Activated B cell treated with CpG ODN at 0.5 μM for 24 hours (primary cell): ENCODE measurements around the gene CA6. TPM values are rescaled to one million over a fixed set of nuclear protein-coding genes. Genes with fewer than 3 reads are reported as not detected.
"Not testable (repeated sequence)": the region's sequence is repeated elsewhere in the genome, so short reads cannot be mapped to it uniquely, and the experiment has no call there.

Source experiments
- ATAC-seq: fragments of 200-7000 bp; cut with Tn5 transposase; one replicate; pipeline ENCODE4 v1.10.0; 2021; ENCODE audit warnings: low read depth, mild to moderate bottlenecking, moderate library complexity
- CTCF ChIA-PET: fragments of 350-600 bp; sonication (Branson Sonifier 250); formaldehyde crosslinking; loops from one replicate; lab custom pipeline; 2021; ENCODE audit warnings: antibody characterized with exemption; lab: Charles Lee
- POLR2A ChIA-PET: fragments of 350-600 bp; sonication (Branson Sonifier 250); formaldehyde crosslinking; loops from one replicate; lab custom pipeline; 2021; ENCODE audit warnings: antibody characterized with exemption; lab: Charles Lee
- DNase-seq: peaks from one replicate; pipeline ENCODE4 v3.0.0; 2022
- H3K27ac Mint-ChIP-seq: one replicate; pipeline ENCODE4 v1.8.0; 2020; ENCODE audit warnings: mixed read lengths
- H3K27me3 Mint-ChIP-seq: one replicate; pipeline ENCODE4 v1.8.0; 2021; ENCODE audit warnings: mixed read lengths
- H3K36me3 Mint-ChIP-seq: one replicate; pipeline ENCODE4 v1.8.0; 2021; ENCODE audit warnings: low read depth, mixed read lengths
- H3K4me1 Mint-ChIP-seq: one replicate; pipeline ENCODE4 v1.8.0; 2021; ENCODE audit warnings: mixed read lengths
- H3K4me3 Mint-ChIP-seq: one replicate; pipeline ENCODE4 v1.8.0; 2020; ENCODE audit warnings: mild to moderate bottlenecking, mixed read lengths
- H3K9me3 Mint-ChIP-seq: one replicate; pipeline ENCODE4 v1.8.0; 2020; ENCODE audit warnings: mixed read lengths
- CTCF ChIP-seq: fragments of 200-600 bp; IDR thresholded peaks from one replicate; pipeline ENCODE4 v1.8.0; 2022; ENCODE audit warnings: antibody characterized with exemption, mild to moderate bottlenecking
- intact Hi-C: fragments of 100-400 bp; cut with micrococcal nuclease; formaldehyde crosslinking; loops from one replicate; pipeline ENCODE4 v1.15.1; 2024
- total RNA-seq: library from RNA; stranded (reverse); gene quantifications from 2 replicates; pipeline ENCODE4 v1.2.3, GENCODE V29; 2022

The CA6 gene
- not detected in 2 replicates for total RNA-seq

GRCh38 chr1:8945568-8945967, at the start of gene CA6:
TSS of gene CA6 (plus strand) at chr1:8945868. CDS start at chr1:8945887, 19 bp downstream.
- Mint-ChIP-seq H3K27me3 (peaks cover 11% of the 10 kb centered on the region), H3K36me3 (no peaks in the 10 kb centered on the region), H3K9me3 (no peaks in the 10 kb centered on the region), H3K4me3 (no peak within 1 kb of the TSS), H3K4me1 (peaks cover 2% of the 10 kb centered on the region), H3K27ac (no peak within 1 kb of the TSS)
- CTCF ChIA-PET, result no interaction called here
- no peak for TF ChIP-seq CTCF
- POLR2A ChIA-PET, result no interaction called here
- intact Hi-C loops, result no loop called here
- ATAC-seq (no peak), DNase-seq (no peak)

DNA sequence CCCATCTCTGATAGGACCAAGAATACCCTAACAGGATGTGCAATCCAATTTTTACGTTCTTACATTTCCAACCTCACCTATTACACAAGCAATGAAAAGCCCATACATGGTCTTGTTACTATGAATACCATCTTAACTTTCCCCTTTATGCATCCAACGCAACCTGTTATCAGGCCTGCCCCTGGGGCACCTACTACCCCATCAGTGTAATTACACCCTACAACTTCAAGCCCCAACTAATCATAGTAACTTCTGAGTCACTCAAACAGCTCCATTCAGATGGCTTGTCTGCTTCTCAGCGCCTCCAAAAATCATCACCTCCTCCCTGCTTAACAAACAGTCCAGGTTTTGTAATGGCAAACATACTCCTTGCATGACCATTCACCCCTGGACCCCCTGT, 48.9 kb upstream of the CA6 start:
- POLR2A ChIA-PET, H3K4me1 Mint-ChIP-seq, H3K9me3 Mint-ChIP-seq, H3K4me3 Mint-ChIP-seq, H3K27me3 Mint-ChIP-seq, ATAC-seq, H3K27ac Mint-ChIP-seq, CTCF ChIA-PET, intact Hi-C loops, DNase-seq, H3K36me3 Mint-ChIP-seq: not testable (repeated sequence)

DNA sequence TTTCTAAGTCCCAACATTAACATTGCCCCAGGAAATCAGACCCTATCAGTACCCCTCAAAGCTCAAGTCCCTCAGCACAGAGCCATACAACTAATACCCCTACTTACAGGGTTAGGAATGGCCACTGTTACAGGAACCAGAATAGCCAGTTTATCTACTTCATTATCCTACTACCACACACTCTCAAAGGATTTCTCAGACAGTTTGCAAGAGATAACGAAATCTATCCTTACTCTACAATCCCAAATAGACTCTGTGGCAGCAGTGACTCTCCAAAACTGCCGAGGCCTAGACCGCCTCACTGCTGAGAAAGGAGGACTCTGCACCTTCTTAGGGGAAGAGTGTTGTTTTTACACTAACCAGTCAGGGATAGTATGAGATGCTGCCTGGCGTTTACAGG, 48.2 kb upstream of the CA6 start:
- H3K27me3 Mint-ChIP-seq, POLR2A ChIA-PET, DNase-seq, CTCF ChIA-PET, H3K9me3 Mint-ChIP-seq, H3K4me3 Mint-ChIP-seq, H3K4me1 Mint-ChIP-seq, H3K27ac Mint-ChIP-seq, ATAC-seq, H3K36me3 Mint-ChIP-seq, intact Hi-C loops: not testable (repeated sequence)

DNA sequence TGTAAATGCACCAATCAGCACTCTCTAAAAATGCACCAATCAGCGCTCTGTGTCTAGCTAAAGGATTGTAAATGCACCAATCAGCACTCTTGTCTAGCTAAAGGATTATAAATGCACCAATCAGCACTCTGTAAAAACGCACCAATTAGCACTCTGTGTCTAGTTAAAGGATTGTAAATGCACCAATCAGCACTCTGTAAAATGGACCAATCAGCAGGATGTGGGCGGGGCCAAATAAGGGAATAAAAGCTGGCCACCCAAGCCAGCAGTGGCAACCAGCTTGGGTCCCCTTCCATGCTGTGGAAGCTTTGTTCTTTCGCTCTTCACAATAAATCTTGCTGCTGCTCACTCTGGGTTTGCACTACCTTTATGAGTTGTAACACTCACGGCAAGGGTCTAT, 47.2 kb upstream of the CA6 start:
- H3K27me3 Mint-ChIP-seq, DNase-seq, H3K4me1 Mint-ChIP-seq, H3K4me3 Mint-ChIP-seq, H3K36me3 Mint-ChIP-seq, H3K27ac Mint-ChIP-seq, ATAC-seq, H3K9me3 Mint-ChIP-seq, CTCF ChIA-PET, intact Hi-C loops, POLR2A ChIA-PET: not testable (repeated sequence)

DNA sequence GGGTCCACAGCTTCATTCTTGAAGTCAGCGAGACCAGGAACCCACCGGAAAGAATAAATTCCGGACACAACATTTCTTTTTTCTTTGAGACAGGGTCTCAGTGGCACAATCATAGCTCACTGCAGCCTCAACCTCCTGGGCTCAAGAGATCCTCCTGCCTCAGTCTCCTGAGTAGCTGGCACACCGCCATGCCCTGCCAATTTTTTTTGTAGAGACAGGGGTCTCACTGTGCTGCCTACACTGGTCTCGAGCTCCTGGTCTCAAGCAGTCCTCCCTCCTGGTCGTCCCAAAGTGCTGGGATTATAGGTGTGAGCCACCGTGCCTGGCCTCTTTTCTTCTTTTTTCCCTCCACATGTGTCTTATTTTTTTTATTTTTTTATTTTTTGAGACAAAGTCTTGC, 46.6 kb upstream of the CA6 start:
- POLR2A ChIA-PET, result no interaction called here

GRCh38 chr1:8900684-8901083, 45.0 kb upstream of the CA6 start:
- H3K36me3 Mint-ChIP-seq, H3K27ac Mint-ChIP-seq, CTCF ChIA-PET, H3K4me3 Mint-ChIP-seq, ATAC-seq, DNase-seq, H3K9me3 Mint-ChIP-seq, H3K27me3 Mint-ChIP-seq, H3K4me1 Mint-ChIP-seq, intact Hi-C loops: not testable (repeated sequence)
- POLR2A ChIA-PET, result interaction anchor here (1.2 kb wide), 1 partner anchor 22 kb away, joined by 3 read pairs; the partner anchor contains the start of gene ENO1

More for the DNA sequence above, 46.6 kb upstream of the CA6 start:
- ATAC-seq, result no peak
- CTCF ChIA-PET, result no interaction called here
- TF ChIP-seq CTCF, result no peak
- no peak for DNase-seq
- intact Hi-C loops, result no loop called here
- peaks cover 4% of the 10 kb centered on the region for H3K4me1 Mint-ChIP-seq
- H3K4me3 Mint-ChIP-seq, result no peak overlapping the region
- H3K27ac Mint-ChIP-seq, result no peak overlapping the region
- H3K36me3 Mint-ChIP-seq, result no peaks in the 10 kb centered on the region
- no peaks in the 10 kb centered on the region for H3K27me3 Mint-ChIP-seq
- H3K9me3 Mint-ChIP-seq, result peaks cover 6% of the 10 kb centered on the region

GRCh38 chr1:8902765-8903164, 42.9 kb upstream of the CA6 start:
- no peaks in the 10 kb centered on the region for H3K36me3 Mint-ChIP-seq
- no peak overlapping the region for H3K27ac Mint-ChIP-seq

More at GRCh38 chr1:8902765-8903164, 42.9 kb upstream of the CA6 start:
- no peak for TF ChIP-seq CTCF
- POLR2A ChIA-PET, result no interaction called here
- peaks cover 4% of the 10 kb centered on the region for H3K4me1 Mint-ChIP-seq
- DNase-seq (no peak), ATAC-seq (no peak)
- peaks cover 6% of the 10 kb centered on the region for H3K9me3 Mint-ChIP-seq
- no peak overlapping the region for H3K4me3 Mint-ChIP-seq
- H3K27me3 Mint-ChIP-seq, result no peaks in the 10 kb centered on the region
- CTCF ChIA-PET, result interaction anchor here (1.2 kb wide), 1 partner anchor 44 kb away, joined by 3 read pairs; no protein-coding TSS in a partner anchor
- intact Hi-C loops, result no loop called here
